HepG2 (cell line): Measurements from ENCODE around the gene CTDP1. TPM values are rescaled to one million over a fixed set of nuclear protein-coding genes. Genes with fewer than 3 reads are reported as not detected.

Experiments
- ARHGAP35 ChIP-seq: sonication (generic); formaldehyde crosslinking; IDR thresholded peaks from 2 replicates; pipeline ENCODE4 v1.9.0; 2022; ENCODE audit warnings: mild to moderate bottlenecking, inconsistent platforms, moderate library complexity, missing genetic modification reagents, borderline replicate concordance
- CHD2 ChIP-seq: IDR thresholded peaks from 2 replicates; pipeline ENCODE4 v1.6.1; 2011; ENCODE audit warnings: low read depth, low read length, improper control_type of control experiment
- GATA4 ChIP-seq: sonication (generic); IDR thresholded peaks from 2 replicates; pipeline ENCODE4 v1.6.1; 2016; ENCODE audit warnings: antibody characterized with exemption, low read depth, borderline replicate concordance
- GMEB1 ChIP-seq: sonication (generic); formaldehyde crosslinking; IDR thresholded peaks from 2 replicates; pipeline ENCODE4 v1.5.1; 2020; ENCODE audit warnings: missing genetic modification reagents, mild to moderate bottlenecking, borderline replicate concordance
- IRF2 ChIP-seq: IDR thresholded peaks from 2 replicates; pipeline ENCODE4 v1.6.1; 2018; ENCODE audit warnings: missing genetic modification reagents, missing compliant biosample characterization
- ONECUT2 ChIP-seq: sonication (generic); formaldehyde crosslinking; IDR thresholded peaks from 2 replicates; pipeline ENCODE4 v1.4.0; 2020; ENCODE audit warnings: missing genetic modification reagents
- RXRA ChIP-seq: sonication (generic); formaldehyde crosslinking; IDR thresholded peaks from 2 replicates; pipeline ENCODE4 v1.5.1; 2020; ENCODE audit warnings: missing genetic modification reagents
- SATB2 ChIP-seq: sonication (generic); formaldehyde crosslinking; IDR thresholded peaks from 2 replicates; pipeline ENCODE4 v1.5.0; 2020; ENCODE audit warnings: missing genetic modification reagents
- ZBTB33 ChIP-seq: sonication (generic); formaldehyde crosslinking; IDR thresholded peaks from 2 replicates; pipeline ENCODE4 v1.4.0; 2020; ENCODE audit warnings: missing genetic modification reagents
- ZFP41 ChIP-seq: sonication (generic); formaldehyde crosslinking; IDR thresholded peaks from 2 replicates; pipeline ENCODE4 v1.4.0; 2020; ENCODE audit warnings: mild to moderate bottlenecking, missing genetic modification reagents, borderline replicate concordance
- ZIK1 ChIP-seq: sonication (generic); formaldehyde crosslinking; IDR thresholded peaks from 2 replicates; pipeline ENCODE4 v1.5.0; 2020; ENCODE audit warnings: mild to moderate bottlenecking, low read depth, missing genetic modification reagents, borderline replicate concordance
- ZNF749 ChIP-seq: sonication (generic); formaldehyde crosslinking; IDR thresholded peaks from 2 replicates; pipeline ENCODE4 v1.8.0; 2022; ENCODE audit warnings: mild to moderate bottlenecking, missing genetic modification reagents, moderate library complexity, borderline replicate concordance
- ZSCAN31 ChIP-seq: sonication (generic); formaldehyde crosslinking; IDR thresholded peaks from 2 replicates; pipeline ENCODE4 v1.5.0; 2020; ENCODE audit warnings: low read depth, mild to moderate bottlenecking, missing genetic modification reagents
- polyA plus RNA-seq, 8 experiments: library from polyadenylated mRNA; depleted of rRNA in 3 of 8; stranded (reverse) in 7 of 8; unstranded in 1 of 8; fragments of >200 nt; fragmentation: Illumina TruSeq in 4 of 8; extraction: Trizol in 4 of 8; gene quantifications; 2 replicates each; pipeline versions ENCODE4 v1.2.1 to v1.2.3, GENCODE V29; 2011 to 2016; ENCODE audit warnings: low read depth in 4 of 8, missing spikeins in 1 of 8, mixed read lengths in 1 of 8; ENCODE audit not compliant: insufficient read depth in 1 of 8
- total RNA-seq, 5 experiments: library from RNA; depleted of rRNA; stranded (reverse); fragments of >200 nt; fragmentation: Illumina TruSeq; extraction: Trizol; gene quantifications; 2 replicates each; pipeline ENCODE4 v1.2.3, GENCODE V29; 2016; ENCODE audit warnings: low read depth in 1 of 5
- TF ChIP-seq, protein P1 (sequence below), 2 experiments: fragments of 450-650 bp in 1 of 2; sonication (generic) in 1 of 2; formaldehyde crosslinking; IDR thresholded peaks; 2 replicates each; pipeline versions ENCODE4 v1.5.0 to v1.8.0; 2020 to 2022; ENCODE audit warnings: mild to moderate bottlenecking in 1 of 2, missing genetic modification reagents in 1 of 2
- TF ChIP-seq, protein P2 (sequence below): sonication (generic); formaldehyde crosslinking; IDR thresholded peaks from 2 replicates; pipeline ENCODE4 v1.8.1; 2022; ENCODE audit warnings: mild to moderate bottlenecking, missing genetic modification reagents
- TF ChIP-seq, protein P3 (sequence below): sonication (generic); formaldehyde crosslinking; IDR thresholded peaks from 2 replicates; pipeline ENCODE4 v1.5.0; 2020; ENCODE audit warnings: mild to moderate bottlenecking, missing genetic modification reagents, borderline replicate concordance

Gene CTDP1
- total and polyA plus RNA-seq, 2 of the 13 experiments (the other 11 are each of a cell fraction or from before 2014, with no cell fraction given): 6.9 to 11.0 TPM

DNA sequence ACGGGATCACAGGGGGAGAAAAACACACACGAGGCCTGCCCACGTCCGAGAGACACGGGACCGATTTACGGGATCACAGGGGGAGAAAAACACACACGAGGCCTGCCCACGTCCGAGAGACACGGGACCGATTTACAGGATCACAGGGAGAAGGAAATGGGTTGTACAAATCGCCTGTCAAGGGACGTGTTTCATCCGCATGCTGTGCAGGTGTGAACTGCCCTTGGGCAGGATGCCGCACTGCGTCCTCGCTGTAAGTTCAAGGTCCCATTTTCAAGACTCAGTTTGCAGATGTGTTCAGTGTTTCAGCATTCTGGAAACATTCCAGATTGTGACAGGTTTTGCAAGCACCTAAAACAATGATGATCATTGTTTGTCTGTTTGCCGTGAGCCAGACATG, 115.8 kb downstream of the CTDP1 start (continued):
- TF ChIP-seq SATB2 (CRISPR knock-in tag) (no peak), ARHGAP35 (no peak), GATA4 (no peak), ONECUT2 (CRISPR knock-in tag) (no peak), ZNF749 (CRISPR knock-in tag) (0 out of 2 replicates have a peak, but pooled peaks have one; percentile 51), RXRA (CRISPR knock-in tag) (peak; percentile 91), ZIK1 (CRISPR knock-in tag) (no peak), GMEB1 (CRISPR knock-in tag) (no peak), CHD2 (no peak), ZFP41 (CRISPR knock-in tag) (no peak), ZSCAN31 (CRISPR knock-in tag) (no peak), IRF2 (CRISPR knock-in tag) (no peak; the same call in 1 of the 2 replicates), ZBTB33 (CRISPR knock-in tag) (peak; percentile 55; the same call in 1 of the 2 replicates)
- TF ChIP-seq, protein P1, sequence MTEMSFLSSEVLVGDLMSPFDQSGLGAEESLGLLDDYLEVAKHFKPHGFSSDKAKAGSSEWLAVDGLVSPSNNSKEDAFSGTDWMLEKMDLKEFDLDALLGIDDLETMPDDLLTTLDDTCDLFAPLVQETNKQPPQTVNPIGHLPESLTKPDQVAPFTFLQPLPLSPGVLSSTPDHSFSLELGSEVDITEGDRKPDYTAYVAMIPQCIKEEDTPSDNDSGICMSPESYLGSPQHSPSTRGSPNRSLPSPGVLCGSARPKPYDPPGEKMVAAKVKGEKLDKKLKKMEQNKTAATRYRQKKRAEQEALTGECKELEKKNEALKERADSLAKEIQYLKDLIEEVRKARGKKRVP (CRISPR knock-in tag; IDR thresholded peaks at IDR 0.05): peak in 1 of 2 experiments; percentile 59; a peak in 2 of 4 replicates
- TF ChIP-seq, protein P2, sequence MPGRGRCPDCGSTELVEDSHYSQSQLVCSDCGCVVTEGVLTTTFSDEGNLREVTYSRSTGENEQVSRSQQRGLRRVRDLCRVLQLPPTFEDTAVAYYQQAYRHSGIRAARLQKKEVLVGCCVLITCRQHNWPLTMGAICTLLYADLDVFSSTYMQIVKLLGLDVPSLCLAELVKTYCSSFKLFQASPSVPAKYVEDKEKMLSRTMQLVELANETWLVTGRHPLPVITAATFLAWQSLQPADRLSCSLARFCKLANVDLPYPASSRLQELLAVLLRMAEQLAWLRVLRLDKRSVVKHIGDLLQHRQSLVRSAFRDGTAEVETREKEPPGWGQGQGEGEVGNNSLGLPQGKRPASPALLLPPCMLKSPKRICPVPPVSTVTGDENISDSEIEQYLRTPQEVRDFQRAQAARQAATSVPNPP: no peak
- TF ChIP-seq, protein P3, sequence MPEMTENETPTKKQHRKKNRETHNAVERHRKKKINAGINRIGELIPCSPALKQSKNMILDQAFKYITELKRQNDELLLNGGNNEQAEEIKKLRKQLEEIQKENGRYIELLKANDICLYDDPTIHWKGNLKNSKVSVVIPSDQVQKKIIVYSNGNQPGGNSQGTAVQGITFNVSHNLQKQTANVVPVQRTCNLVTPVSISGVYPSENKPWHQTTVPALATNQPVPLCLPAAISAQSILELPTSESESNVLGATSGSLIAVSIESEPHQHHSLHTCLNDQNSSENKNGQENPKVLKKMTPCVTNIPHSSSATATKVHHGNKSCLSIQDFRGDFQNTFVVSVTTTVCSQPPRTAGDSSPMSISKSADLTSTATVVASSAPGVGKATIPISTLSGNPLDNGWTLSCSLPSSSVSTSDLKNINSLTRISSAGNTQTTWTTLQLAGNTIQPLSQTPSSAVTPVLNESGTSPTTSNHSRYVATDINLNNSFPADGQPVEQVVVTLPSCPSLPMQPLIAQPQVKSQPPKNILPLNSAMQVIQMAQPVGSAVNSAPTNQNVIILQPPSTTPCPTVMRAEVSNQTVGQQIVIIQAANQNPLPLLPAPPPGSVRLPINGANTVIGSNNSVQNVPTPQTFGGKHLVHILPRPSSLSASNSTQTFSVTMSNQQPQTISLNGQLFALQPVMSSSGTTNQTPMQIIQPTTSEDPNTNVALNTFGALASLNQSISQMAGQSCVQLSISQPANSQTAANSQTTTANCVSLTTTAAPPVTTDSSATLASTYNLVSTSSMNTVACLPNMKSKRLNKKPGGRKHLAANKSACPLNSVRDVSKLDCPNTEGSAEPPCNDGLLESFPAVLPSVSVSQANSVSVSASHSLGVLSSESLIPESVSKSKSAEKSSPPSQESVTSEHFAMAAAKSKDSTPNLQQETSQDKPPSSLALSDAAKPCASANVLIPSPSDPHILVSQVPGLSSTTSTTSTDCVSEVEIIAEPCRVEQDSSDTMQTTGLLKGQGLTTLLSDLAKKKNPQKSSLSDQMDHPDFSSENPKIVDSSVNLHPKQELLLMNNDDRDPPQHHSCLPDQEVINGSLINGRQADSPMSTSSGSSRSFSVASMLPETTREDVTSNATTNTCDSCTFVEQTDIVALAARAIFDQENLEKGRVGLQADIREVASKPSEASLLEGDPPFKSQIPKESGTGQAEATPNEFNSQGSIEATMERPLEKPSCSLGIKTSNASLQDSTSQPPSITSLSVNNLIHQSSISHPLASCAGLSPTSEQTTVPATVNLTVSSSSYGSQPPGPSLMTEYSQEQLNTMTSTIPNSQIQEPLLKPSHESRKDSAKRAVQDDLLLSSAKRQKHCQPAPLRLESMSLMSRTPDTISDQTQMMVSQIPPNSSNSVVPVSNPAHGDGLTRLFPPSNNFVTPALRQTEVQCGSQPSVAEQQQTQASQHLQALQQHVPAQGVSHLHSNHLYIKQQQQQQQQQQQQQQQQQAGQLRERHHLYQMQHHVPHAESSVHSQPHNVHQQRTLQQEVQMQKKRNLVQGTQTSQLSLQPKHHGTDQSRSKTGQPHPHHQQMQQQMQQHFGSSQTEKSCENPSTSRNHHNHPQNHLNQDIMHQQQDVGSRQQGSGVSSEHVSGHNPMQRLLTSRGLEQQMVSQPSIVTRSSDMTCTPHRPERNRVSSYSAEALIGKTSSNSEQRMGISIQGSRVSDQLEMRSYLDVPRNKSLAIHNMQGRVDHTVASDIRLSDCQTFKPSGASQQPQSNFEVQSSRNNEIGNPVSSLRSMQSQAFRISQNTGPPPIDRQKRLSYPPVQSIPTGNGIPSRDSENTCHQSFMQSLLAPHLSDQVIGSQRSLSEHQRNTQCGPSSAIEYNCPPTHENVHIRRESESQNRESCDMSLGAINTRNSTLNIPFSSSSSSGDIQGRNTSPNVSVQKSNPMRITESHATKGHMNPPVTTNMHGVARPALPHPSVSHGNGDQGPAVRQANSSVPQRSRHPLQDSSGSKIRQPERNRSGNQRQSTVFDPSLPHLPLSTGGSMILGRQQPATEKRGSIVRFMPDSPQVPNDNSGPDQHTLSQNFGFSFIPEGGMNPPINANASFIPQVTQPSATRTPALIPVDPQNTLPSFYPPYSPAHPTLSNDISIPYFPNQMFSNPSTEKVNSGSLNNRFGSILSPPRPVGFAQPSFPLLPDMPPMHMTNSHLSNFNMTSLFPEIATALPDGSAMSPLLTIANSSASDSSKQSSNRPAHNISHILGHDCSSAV (CRISPR knock-in tag): no peak
